ENCODE results near the gene CLIC5.

The CLIC5 gene

GRCh38 chr6:45997875-45998506 is 17.7 kb downstream of the CLIC5 start:
- DNase-seq (ENCODE audit: low read depth, low spot score), result no peak

- no peak for DNase-seq (ENCODE audit: low read depth, low spot score)
Measured at GRCh38 chr6:45991189-45991588, 24.5 kb downstream of the CLIC5 start.

GRCh38 chr6:45990162-45990561 is 25.5 kb downstream of the CLIC5 start:
- DNase-seq (ENCODE audit: low read depth, low spot score), result no peak

GRCh38 chr6:45988635-45989034 is 27.0 kb downstream of the CLIC5 start:
- DNase-seq (ENCODE audit: low read depth, low spot score), result no peak

- DNase-seq (ENCODE audit: low read depth, low spot score), result no peak
Measured at GRCh38 chr6:45987856-45988255, 27.8 kb downstream of the CLIC5 start.

GRCh38 chr6:45986746-45987274 is 28.9 kb downstream of the CLIC5 start:
- no peak for DNase-seq (ENCODE audit: low read depth, low spot score)

- no peak for DNase-seq (ENCODE audit: low read depth, low spot score)
Measured at GRCh38 chr6:45984788-45985425, 30.8 kb downstream of the CLIC5 start.

- no peak for DNase-seq (ENCODE audit: low read depth, low spot score)
Measured at GRCh38 chr6:45984347-45984746, 31.3 kb downstream of the CLIC5 start.

- no peak for DNase-seq (ENCODE audit: low read depth, low spot score)
Measured at GRCh38 chr6:45983062-45983461, 32.6 kb downstream of the CLIC5 start.

GRCh38 chr6:45982280-45983036 is 33.2 kb downstream of the CLIC5 start:
- DNase-seq (ENCODE audit: low read depth, low spot score), result no peak

GRCh38 chr6:45981046-45981445 is 34.6 kb downstream of the CLIC5 start:
- DNase-seq (ENCODE audit: low read depth, low spot score), result no peak

GRCh38 chr6:45979311-45979710 is 36.3 kb downstream of the CLIC5 start:
- no peak for DNase-seq (ENCODE audit: low read depth, low spot score)

GRCh38 chr6:45974596-45974995 is 41.1 kb downstream of the CLIC5 start:
- no peak for DNase-seq (ENCODE audit: low read depth, low spot score)

- DNase-seq (ENCODE audit: low read depth, low spot score), result no peak
Measured at GRCh38 chr6:45972795-45973503, 42.7 kb downstream of the CLIC5 start.

GRCh38 chr6:45971287-45971686 is 44.4 kb downstream of the CLIC5 start:
- no peak for DNase-seq (ENCODE audit: low read depth, low spot score)

- DNase-seq (ENCODE audit: low read depth, low spot score), result no peak
Measured at GRCh38 chr6:45970326-45970725, 45.3 kb downstream of the CLIC5 start.

- DNase-seq (ENCODE audit: low read depth, low spot score), result no peak
Measured at GRCh38 chr6:45969883-45970282, 45.8 kb downstream of the CLIC5 start.

GRCh38 chr6:45969026-45969425 is 46.6 kb downstream of the CLIC5 start:
- no peak for DNase-seq (ENCODE audit: low read depth, low spot score)

- no peak for DNase-seq (ENCODE audit: low read depth, low spot score)
Measured at GRCh38 chr6:45967363-45967762, 48.3 kb downstream of the CLIC5 start.

GRCh38 chr6:45966797-45967196 is 48.9 kb downstream of the CLIC5 start:
- DNase-seq (ENCODE audit: low read depth, low spot score), result no peak

- no peak for DNase-seq (ENCODE audit: low read depth, low spot score)
Measured at GRCh38 chr6:45966340-45966739, 49.3 kb downstream of the CLIC5 start.

GRCh38 chr6:45965792-45966191 is 49.9 kb downstream of the CLIC5 start:
- no peak for DNase-seq (ENCODE audit: low read depth, low spot score)

Measured in activated naive CD8-positive, alpha-beta T cell treated with anti-CD3 and anti-CD28 coated beads, Interleukin-2, amount 50 U/mL, for 16 hours (primary cell).